HepG2 (cell line): Measurements from ENCODE around the gene MTMR4. TPM values are rescaled to one million over a fixed set of nuclear protein-coding genes. Genes with fewer than 3 reads are reported as not detected.

Experiments
- CC2D1A ChIP-seq: sonication (generic); formaldehyde crosslinking; IDR thresholded peaks from 2 replicates; pipeline ENCODE4 v1.8.1; 2023; ENCODE audit warnings: mild to moderate bottlenecking, missing genetic modification reagents
- CEBPB ChIP-seq: IDR thresholded peaks from 2 replicates; pipeline ENCODE4 v1.6.1; 2011; ENCODE audit warnings: low read depth, low read length, improper control_type of control experiment, borderline replicate concordance
- ELF1 ChIP-seq: sonication (generic); formaldehyde crosslinking; IDR thresholded peaks from 2 replicates; pipeline ENCODE4 v1.4.0; 2020; ENCODE audit warnings: missing genetic modification reagents
- ELF4 ChIP-seq: sonication (generic); formaldehyde crosslinking; IDR thresholded peaks from 2 replicates; pipeline ENCODE4 v1.5.0; 2020; ENCODE audit warnings: missing genetic modification reagents, mild to moderate bottlenecking, moderate library complexity, borderline replicate concordance
- FOSL1 ChIP-seq: sonication (generic); formaldehyde crosslinking; IDR thresholded peaks from 2 replicates; pipeline ENCODE4 v1.9.0; 2021; ENCODE audit warnings: missing genetic modification reagents, borderline replicate concordance
- FOXO1 ChIP-seq: sonication (generic); formaldehyde crosslinking; IDR thresholded peaks from 2 replicates; pipeline ENCODE4 v1.4.0; 2020; ENCODE audit warnings: missing genetic modification reagents
- HIVEP1 ChIP-seq: sonication (generic); formaldehyde crosslinking; IDR thresholded peaks from 2 replicates; pipeline ENCODE4 v1.4.0; 2020; ENCODE audit warnings: mild to moderate bottlenecking, missing genetic modification reagents
- JUNB ChIP-seq: sonication (generic); formaldehyde crosslinking; IDR thresholded peaks from 2 replicates; pipeline ENCODE4 v1.8.0; 2022; ENCODE audit warnings: missing genetic modification reagents, mild to moderate bottlenecking, borderline replicate concordance
- MTA1 ChIP-seq: sonication (generic); formaldehyde crosslinking; IDR thresholded peaks from 2 replicates; pipeline ENCODE4 v1.4.0; 2020; ENCODE audit warnings: missing genetic modification reagents, mild to moderate bottlenecking, borderline replicate concordance
- MTF2 ChIP-seq: sonication (generic); formaldehyde crosslinking; IDR thresholded peaks from 2 replicates; pipeline ENCODE4 v1.5.0; 2020; ENCODE audit warnings: missing genetic modification reagents, borderline replicate concordance
- NFRKB ChIP-seq: fragments of 450-650 bp; IDR thresholded peaks from 2 replicates; pipeline ENCODE4 v1.6.1; 2017
- NR2F6 ChIP-seq, 2 experiments: IDR thresholded peaks; 2 replicates each; pipeline ENCODE4 v1.6.1; 2016; ENCODE audit warnings: antibody characterized with exemption in 1 of 2, mild to moderate bottlenecking in 1 of 2
- PATZ1 ChIP-seq: sonication (generic); formaldehyde crosslinking; IDR thresholded peaks from 2 replicates; pipeline ENCODE4 v1.4.0; 2020; ENCODE audit warnings: missing genetic modification reagents
- PCBP1 ChIP-seq: fragments of 200-400 bp; formaldehyde crosslinking; IDR thresholded peaks from 2 replicates; pipeline ENCODE4 v1.6.1; 2017; ENCODE audit warnings: mild to moderate bottlenecking, low read depth, low read length, borderline replicate concordance
- SP140L ChIP-seq: sonication (generic); formaldehyde crosslinking; IDR thresholded peaks from 2 replicates; pipeline ENCODE4 v1.4.0; 2020; ENCODE audit warnings: missing genetic modification reagents, borderline replicate concordance
- STAT5B ChIP-seq: sonication (generic); formaldehyde crosslinking; IDR thresholded peaks from 2 replicates; pipeline ENCODE4 v1.4.0; 2020; ENCODE audit warnings: missing genetic modification reagents
- TARDBP ChIP-seq: sonication (generic); formaldehyde crosslinking; IDR thresholded peaks from 2 replicates; pipeline ENCODE4 v1.8.0; 2022; ENCODE audit warnings: mild to moderate bottlenecking, missing genetic modification reagents
- U2AF2 ChIP-seq: fragments of 200-400 bp; formaldehyde crosslinking; IDR thresholded peaks from 2 replicates; pipeline ENCODE4 v1.6.1; 2017; ENCODE audit warnings: low read depth, mild to moderate bottlenecking, low read length
- ZMYM2 ChIP-seq: sonication (generic); formaldehyde crosslinking; IDR thresholded peaks from 2 replicates; pipeline ENCODE4 v1.8.0; 2022; ENCODE audit warnings: mild to moderate bottlenecking, missing genetic modification reagents
- ZNF317 ChIP-seq: sonication (generic); formaldehyde crosslinking; IDR thresholded peaks from 2 replicates; pipeline ENCODE4 v1.5.0; 2020; ENCODE audit warnings: mild to moderate bottlenecking, missing genetic modification reagents
- ZNF33A ChIP-seq: sonication (generic); formaldehyde crosslinking; IDR thresholded peaks from 2 replicates; pipeline ENCODE4 v1.5.1; 2020; ENCODE audit warnings: missing genetic modification reagents, mild to moderate bottlenecking, moderate library complexity, borderline replicate concordance
- ZNF414 ChIP-seq: sonication (generic); formaldehyde crosslinking; IDR thresholded peaks from 2 replicates; pipeline ENCODE4 v1.5.0; 2020; ENCODE audit warnings: missing genetic modification reagents
- ZNF598 ChIP-seq: sonication (generic); formaldehyde crosslinking; IDR thresholded peaks from 2 replicates; pipeline ENCODE4 v1.5.1; 2020; ENCODE audit warnings: mild to moderate bottlenecking, missing genetic modification reagents, borderline replicate concordance
- ZNF761 ChIP-seq: sonication (generic); formaldehyde crosslinking; conservative IDR thresholded peaks from 2 replicates; pipeline ENCODE4 v1.4.0; 2020; ENCODE audit warnings: mild to moderate bottlenecking, missing genetic modification reagents
- ZNF879 ChIP-seq: sonication (generic); formaldehyde crosslinking; IDR thresholded peaks from 2 replicates; pipeline ENCODE4 v1.8.1; 2023; ENCODE audit warnings: missing genetic modification reagents
- polyA plus RNA-seq, 8 experiments: library from polyadenylated mRNA; depleted of rRNA in 3 of 8; stranded (reverse) in 7 of 8; unstranded in 1 of 8; fragments of >200 nt; fragmentation: Illumina TruSeq in 4 of 8; extraction: Trizol in 4 of 8; gene quantifications; 2 replicates each; pipeline versions ENCODE4 v1.2.1 to v1.2.3, GENCODE V29; 2011 to 2016; ENCODE audit warnings: low read depth in 4 of 8, missing spikeins in 1 of 8, mixed read lengths in 1 of 8; ENCODE audit not compliant: insufficient read depth in 1 of 8
- total RNA-seq, 5 experiments: library from RNA; depleted of rRNA; stranded (reverse); fragments of >200 nt; fragmentation: Illumina TruSeq; extraction: Trizol; gene quantifications; 2 replicates each; pipeline ENCODE4 v1.2.3, GENCODE V29; 2016; ENCODE audit warnings: low read depth in 1 of 5
- TF ChIP-seq, protein P1 (sequence below): sonication (generic); formaldehyde crosslinking; IDR thresholded peaks from 2 replicates; pipeline ENCODE4 v1.8.0; 2022; ENCODE audit warnings: mild to moderate bottlenecking, missing genetic modification reagents, borderline replicate concordance

Gene MTMR4
- total and polyA plus RNA-seq, 2 of the 13 experiments (the other 11 are each of a cell fraction or from before 2014, with no cell fraction given), result 62.5 to 65.1 TPM

GRCh38 chr17:58447039-58447975 lies 67.1 kb downstream of the MTMR4 start (continued):
- TF ChIP-seq PATZ1 (CRISPR knock-in tag) (0 out of 2 replicates have a peak, but pooled peaks have one; percentile 18), ELF4 (CRISPR knock-in tag) (no peak), JUNB (CRISPR knock-in tag) (no peak), ZNF879 (no peak), ZNF761 (CRISPR knock-in tag) (no peak), CEBPB (no peak), ZMYM2 (CRISPR knock-in tag) (no peak), ZNF598 (no peak), PCBP1 (no peak), HIVEP1 (no peak), U2AF2 (no peak), MTF2 (CRISPR knock-in tag) (no peak), ZNF33A (CRISPR knock-in tag) (no peak), CC2D1A (CRISPR knock-in tag) (no peak), NFRKB (no peak), FOSL1 (CRISPR knock-in tag) (no peak), NR2F6 (IDR thresholded peaks at IDR 0.05) (no peak), NR2F6 (CRISPR knock-in tag; IDR thresholded peaks at IDR 0.05) (0 out of 2 replicates have a peak, but pooled peaks have one; percentile 22), SP140L (CRISPR knock-in tag) (no peak), MTA1 (CRISPR knock-in tag) (no peak), ZNF317 (CRISPR knock-in tag) (no peak), STAT5B (CRISPR knock-in tag) (no peak), ELF1 (CRISPR knock-in tag) (peak; percentile 27; the same call in 1 of the 2 replicates), TARDBP (0 out of 2 replicates have a peak, but pooled peaks have one; percentile 62), FOXO1 (CRISPR knock-in tag) (no peak), ZNF414 (CRISPR knock-in tag) (no peak)
- TF ChIP-seq, protein P1, sequence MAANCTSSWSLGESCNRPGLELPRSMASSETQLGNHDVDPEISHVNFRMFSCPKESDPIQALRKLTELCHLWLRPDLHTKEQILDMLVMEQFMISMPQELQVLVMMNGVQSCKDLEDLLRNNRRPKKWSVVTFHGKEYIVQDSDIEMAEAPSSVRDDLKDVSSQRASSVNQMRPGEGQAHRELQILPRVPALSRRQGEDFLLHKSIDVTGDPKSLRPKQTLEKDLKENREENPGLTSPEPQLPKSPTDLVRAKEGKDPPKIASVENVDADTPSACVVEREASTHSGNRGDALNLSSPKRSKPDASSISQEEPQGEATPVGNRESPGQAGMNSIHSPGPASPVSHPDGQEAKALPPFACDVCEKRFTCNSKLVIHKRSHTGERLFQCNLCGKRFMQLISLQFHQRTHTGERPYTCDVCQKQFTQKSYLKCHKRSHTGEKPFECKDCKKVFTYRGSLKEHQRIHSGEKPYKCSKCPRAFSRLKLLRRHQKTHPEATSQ (CRISPR knock-in tag), result 0 out of 2 replicates have a peak, but pooled peaks have one; percentile 49
